HG02840 (cell line): ENCODE measurements around the gene NUDT15.

ENCODE experiments used
- ATAC-seq: cut with Tn5 transposase; IDR thresholded peaks from one replicate; pipeline ENCODE4 v1.9.1; 2021; ENCODE audit warnings: mild to moderate bottlenecking, moderate library complexity, moderate number of reproducible peaks; ENCODE audit not compliant: unreplicated experiment, low FRiP score

The NUDT15 gene

GRCh38 chr13:48096670-48097069, 59.1 kb downstream of the NUDT15 start:
- no peak for ATAC-seq
